Osteoblast (primary cell): ENCODE results near the gene RADX. TPM values are rescaled to one million over a fixed set of nuclear protein-coding genes. Genes with fewer than 3 reads are reported as not detected.
A peak's percentile ranks its signal among the peaks of the same experiment; 100 is the strongest.

ENCODE experiments used
- DNase-seq: peaks from one replicate; pipeline ENCODE4 v3.0.0; 2011; ENCODE audit warnings: low spot score, mixed read lengths; ENCODE audit not compliant: insufficient read length; ENCODE audit errors: missing footprints
- H2AFZ ChIP-seq: 2 replicates; pipeline ENCODE4 v1.6.0; 2011; ENCODE audit warnings: mild to moderate bottlenecking, low read length
- H3K27ac ChIP-seq: 2 replicates; pipeline ENCODE4 v1.5.1; 2011; ENCODE audit warnings: mild to moderate bottlenecking, low read depth, low read length, moderate library complexity
- H3K27me3 ChIP-seq: 2 replicates; pipeline ENCODE4 v1.6.0; 2012; ENCODE audit warnings: mild to moderate bottlenecking, control low read depth, inconsistent platforms, low read length, moderate library complexity; ENCODE audit not compliant: insufficient read depth
- H3K36me3 ChIP-seq: 2 replicates; pipeline ENCODE4 v1.5.1; 2011; ENCODE audit warnings: mild to moderate bottlenecking, low read length, control low read depth, moderate library complexity; ENCODE audit not compliant: insufficient read depth
- H3K4me1 ChIP-seq: 2 replicates; pipeline ENCODE4 v1.5.1; 2011; ENCODE audit warnings: mild to moderate bottlenecking, low read length, control low read depth, moderate library complexity; ENCODE audit not compliant: insufficient read depth
- H3K4me2 ChIP-seq: 2 replicates; pipeline ENCODE4 v1.6.0; 2011; ENCODE audit warnings: mild to moderate bottlenecking, low read length; ENCODE audit not compliant: insufficient read depth
- H3K4me3 ChIP-seq: fragments of 200-600 bp; sonication (generic); 3 replicates; pipeline ENCODE4 v1.5.1; 2012; ENCODE audit warnings: mild to moderate bottlenecking, low read length, inconsistent platforms; ENCODE audit not compliant: insufficient read depth
- H3K79me2 ChIP-seq: 2 replicates; pipeline ENCODE4 v1.6.0; 2012; ENCODE audit warnings: mild to moderate bottlenecking, low read length, control low read depth, inconsistent platforms; ENCODE audit not compliant: insufficient read depth
- H3K9me3 ChIP-seq: 2 replicates; pipeline ENCODE4 v1.5.1; 2011; ENCODE audit warnings: low read depth, low read length, control low read depth
- H4K20me1 ChIP-seq: 2 replicates; pipeline ENCODE4 v1.6.0; 2012; ENCODE audit warnings: mild to moderate bottlenecking, low read length, control low read depth; ENCODE audit not compliant: insufficient read depth
- total RNA-seq: library from RNA; depleted of rRNA; stranded (reverse); fragments of >200 nt; gene quantifications from 2 replicates; pipeline ENCODE4 v1.2.3, GENCODE V29; 2012
- TF ChIP-seq, protein P1 (sequence below): IDR thresholded peaks from 2 replicates; pipeline ENCODE4 v1.5.1; 2011; ENCODE audit warnings: mild to moderate bottlenecking, low read depth, low read length, moderate library complexity; ENCODE audit errors: extremely low read depth

RADX gene, protein sequence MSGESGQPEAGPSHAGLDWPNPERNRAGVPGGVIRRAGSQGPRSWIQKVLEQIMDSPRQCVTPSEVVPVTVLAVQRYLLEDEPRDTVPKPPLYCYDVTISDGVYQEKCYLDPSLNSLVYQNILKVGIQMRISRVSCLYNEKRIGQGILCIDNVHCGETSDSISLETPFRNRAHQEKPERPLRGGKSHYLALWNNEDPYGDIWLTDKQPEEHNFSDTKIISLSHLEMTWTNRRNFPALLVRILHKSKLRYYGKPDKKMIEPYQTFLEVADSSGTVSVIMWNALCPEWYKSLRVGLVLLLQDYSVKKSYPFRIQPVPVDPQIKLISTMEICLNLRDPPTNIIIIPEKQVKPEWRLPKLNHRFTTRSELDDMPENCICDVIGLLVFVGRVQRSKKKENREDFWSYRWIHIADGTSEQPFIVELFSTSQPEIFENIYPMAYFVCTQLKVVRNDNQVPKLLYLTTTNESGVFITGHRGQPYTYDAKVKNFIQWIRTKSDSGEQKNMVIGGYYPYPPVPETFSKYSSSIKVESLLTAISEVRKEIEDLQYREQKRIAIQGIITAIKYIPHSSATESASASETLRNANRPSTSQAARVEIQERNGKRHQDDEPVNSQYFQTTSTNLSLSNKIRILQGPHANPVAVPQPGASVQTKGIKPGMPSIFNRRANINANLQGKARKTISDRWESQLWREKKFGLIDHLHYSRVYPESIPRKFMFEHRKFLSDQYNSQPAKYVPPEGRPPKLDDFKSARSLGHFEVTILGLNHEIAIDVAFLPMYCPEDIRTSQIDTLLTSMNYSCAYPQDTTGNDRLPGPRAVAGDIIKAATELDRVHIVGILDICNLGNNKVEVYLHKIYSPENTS
- total RNA-seq, result 1.2 and 1.4 TPM in 2 replicates

DNA sequence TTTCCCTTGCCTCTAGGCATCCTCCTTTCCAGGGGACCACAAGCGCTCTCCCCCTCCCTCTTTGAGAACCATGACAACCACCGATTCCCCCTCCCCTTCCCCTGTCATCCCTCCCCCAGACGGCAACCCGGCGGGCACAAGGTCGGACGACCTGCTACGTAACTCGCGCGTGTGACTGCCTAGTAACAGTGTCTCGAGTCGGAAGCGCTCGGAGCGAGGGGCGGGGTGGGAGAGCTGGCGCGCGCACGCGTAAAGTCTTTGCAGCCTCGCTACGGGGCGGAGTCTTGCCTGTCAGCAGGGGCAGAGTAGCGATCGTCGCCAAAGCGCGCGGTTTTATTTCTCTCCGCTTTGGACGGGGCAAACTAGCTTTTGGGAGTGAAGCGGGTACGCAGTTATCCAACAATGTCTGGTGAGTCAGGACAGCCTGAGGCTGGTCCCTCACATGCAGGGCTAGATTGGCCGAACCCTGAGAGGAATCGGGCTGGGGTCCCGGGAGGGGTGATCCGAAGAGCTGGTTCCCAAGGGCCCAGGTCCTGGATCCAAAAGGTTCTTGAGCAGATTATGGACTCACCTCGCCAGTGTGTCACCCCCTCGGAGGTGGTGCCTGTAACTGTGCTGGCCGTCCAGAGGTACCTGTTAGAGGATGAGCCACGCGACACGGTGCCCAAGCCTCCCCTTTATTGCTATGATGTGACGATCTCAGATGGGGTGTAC, at the start of gene RADX:
RADX (plus strand) TSS at position 300 of the 714 bp plus-strand sequence; CDS start at position 403, 103 bp downstream.
- Histone ChIP-seq H3K27me3 (peaks cover 17% of the 10 kb centered on the region), H3K4me2 (peak within 1 kb of the TSS; percentile 78), H3K4me3 (peak within 1 kb of the TSS; percentile 70), H3K79me2 (no peaks in the 10 kb centered on the region), H3K36me3 (no peaks in the 10 kb centered on the region), H3K27ac (no peak within 1 kb of the TSS), H2AFZ (peak within 1 kb of the TSS; percentile 82), H3K4me1 (no peaks in the 10 kb centered on the region), H3K9me3 (no peaks in the 10 kb centered on the region), H4K20me1 (no peaks in the 10 kb centered on the region)
- DNase-seq, result peak; percentile 51
- TF ChIP-seq, protein P1, sequence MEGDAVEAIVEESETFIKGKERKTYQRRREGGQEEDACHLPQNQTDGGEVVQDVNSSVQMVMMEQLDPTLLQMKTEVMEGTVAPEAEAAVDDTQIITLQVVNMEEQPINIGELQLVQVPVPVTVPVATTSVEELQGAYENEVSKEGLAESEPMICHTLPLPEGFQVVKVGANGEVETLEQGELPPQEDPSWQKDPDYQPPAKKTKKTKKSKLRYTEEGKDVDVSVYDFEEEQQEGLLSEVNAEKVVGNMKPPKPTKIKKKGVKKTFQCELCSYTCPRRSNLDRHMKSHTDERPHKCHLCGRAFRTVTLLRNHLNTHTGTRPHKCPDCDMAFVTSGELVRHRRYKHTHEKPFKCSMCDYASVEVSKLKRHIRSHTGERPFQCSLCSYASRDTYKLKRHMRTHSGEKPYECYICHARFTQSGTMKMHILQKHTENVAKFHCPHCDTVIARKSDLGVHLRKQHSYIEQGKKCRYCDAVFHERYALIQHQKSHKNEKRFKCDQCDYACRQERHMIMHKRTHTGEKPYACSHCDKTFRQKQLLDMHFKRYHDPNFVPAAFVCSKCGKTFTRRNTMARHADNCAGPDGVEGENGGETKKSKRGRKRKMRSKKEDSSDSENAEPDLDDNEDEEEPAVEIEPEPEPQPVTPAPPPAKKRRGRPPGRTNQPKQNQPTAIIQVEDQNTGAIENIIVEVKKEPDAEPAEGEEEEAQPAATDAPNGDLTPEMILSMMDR, result no peak

DNA sequence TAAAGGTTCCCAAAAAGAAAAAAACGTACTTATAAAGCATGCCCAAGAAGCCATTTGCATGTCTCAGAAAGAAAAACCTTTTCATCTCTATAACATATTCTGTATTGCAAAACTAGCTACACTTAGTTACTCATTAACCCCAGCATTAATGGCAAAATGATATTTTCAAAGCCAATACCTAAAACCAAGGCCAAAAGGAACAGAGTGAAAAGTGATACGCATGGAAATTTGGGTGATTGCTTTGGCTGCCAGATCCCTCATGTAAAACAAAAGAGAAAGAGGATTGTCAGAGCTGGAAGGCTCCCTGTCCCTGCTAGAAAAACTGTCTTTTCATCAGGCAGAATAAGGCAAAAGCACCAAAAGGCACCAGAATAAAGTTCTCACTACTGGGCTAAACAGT, 46.8 kb upstream of the RADX start:
- Histone ChIP-seq H3K79me2 (no peaks in the 10 kb centered on the region), H3K4me3 (no peak overlapping the region), H4K20me1 (no peaks in the 10 kb centered on the region), H3K9me3 (no peaks in the 10 kb centered on the region), H2AFZ (no peak overlapping the region), H3K27ac (no peak overlapping the region), H3K4me2 (no peak overlapping the region), H3K4me1 (no peaks in the 10 kb centered on the region), H3K27me3 (peaks cover 8% of the 10 kb centered on the region), H3K36me3 (no peaks in the 10 kb centered on the region)
- TF ChIP-seq, protein P1, result no peak
- no peak for DNase-seq

DNA sequence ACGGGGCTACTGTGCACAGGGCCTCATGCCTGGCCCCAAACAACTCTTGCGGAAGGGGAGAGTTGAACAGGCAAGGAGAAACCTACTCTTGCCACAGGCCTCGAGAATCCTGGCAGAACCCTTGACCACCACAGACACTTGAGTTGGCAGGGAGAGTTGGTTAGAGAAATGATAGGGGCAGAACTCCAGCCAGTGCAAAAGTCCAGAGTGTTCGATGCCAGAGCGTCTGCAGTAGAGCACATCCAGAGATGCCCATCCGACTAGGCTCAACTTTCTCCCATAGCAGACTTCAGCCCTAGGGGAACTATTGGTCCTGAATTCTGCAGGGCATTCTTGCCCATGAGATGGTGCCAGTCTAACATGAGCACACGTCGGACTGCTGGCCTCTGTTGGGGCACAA, 45.4 kb upstream of the RADX start:
- H2AFZ ChIP-seq, result no peak overlapping the region
- no peaks in the 10 kb centered on the region for H3K79me2 ChIP-seq
- DNase-seq, result no peak
- peaks cover 9% of the 10 kb centered on the region for H3K27me3 ChIP-seq
- H3K4me1 ChIP-seq, result no peaks in the 10 kb centered on the region
- no peak overlapping the region for H3K4me3 ChIP-seq
- H3K36me3 ChIP-seq, result no peaks in the 10 kb centered on the region
- no peaks in the 10 kb centered on the region for H3K9me3 ChIP-seq
- H3K27ac ChIP-seq, result no peak overlapping the region
- TF ChIP-seq, protein P1, result no peak
- H4K20me1 ChIP-seq, result no peaks in the 10 kb centered on the region
- no peak overlapping the region for H3K4me2 ChIP-seq
